NCI-H345 treated with DMSO at 0.1 percent for 48 hours (cell line): ENCODE data around the gene MMP8.
"Not testable (repeated sequence)": the region's sequence is repeated elsewhere in the genome, so short reads cannot be mapped to it uniquely, and the experiment has no call there.

ENCODE experiments used
- DNase-seq: peaks from one replicate; lab custom pipeline; 2025; ENCODE audit not compliant: unreplicated experiment; lab: John Stamatoyannopoulos, UW

The MMP8 gene

GRCh38 chr11:102724904-102725500, at the start of gene MMP8:
TSS of gene MMP8 (minus strand) at chr11:102724954. CDS start at chr11:102724855, 99 bp downstream.
- no peak for DNase-seq

GRCh38 chr11:102773386-102773785, 48.6 kb upstream of the MMP8 start:
- no peak for DNase-seq

GRCh38 chr11:102771351-102771750, 46.6 kb upstream of the MMP8 start:
- DNase-seq, result no peak

GRCh38 chr11:102770191-102770590, 45.4 kb upstream of the MMP8 start:
- no peak for DNase-seq

- DNase-seq, result no peak
These were observed 43.0 kb upstream of the MMP8 start for GRCh38 chr11:102767800-102768199.

GRCh38 chr11:102763440-102763839, 38.7 kb upstream of the MMP8 start:
- DNase-seq, result no peak

GRCh38 chr11:102762361-102762767, 37.6 kb upstream of the MMP8 start:
- DNase-seq, result no peak

GRCh38 chr11:102761646-102762238, 37.0 kb upstream of the MMP8 start:
- DNase-seq, result no peak

- DNase-seq, result no peak
These were observed 35.7 kb upstream of the MMP8 start for GRCh38 chr11:102760344-102761035.

GRCh38 chr11:102757823-102758549, 33.2 kb upstream of the MMP8 start:
- DNase-seq, result no peak

GRCh38 chr11:102753267-102753666, 28.5 kb upstream of the MMP8 start:
- DNase-seq, result no peak

GRCh38 chr11:102751673-102752072, 26.9 kb upstream of the MMP8 start:
- DNase-seq, result no peak

- no peak for DNase-seq
These were observed 24.5 kb upstream of the MMP8 start for GRCh38 chr11:102749101-102749722.

GRCh38 chr11:102746746-102747578, 22.2 kb upstream of the MMP8 start:
- not testable (repeated sequence) for DNase-seq

GRCh38 chr11:102734650-102735049, 9.9 kb upstream of the MMP8 start:
- DNase-seq, result no peak

GRCh38 chr11:102733232-102733875, 8.6 kb upstream of the MMP8 start:
- peak; percentile 52 for DNase-seq

- not testable (repeated sequence) for DNase-seq
These were observed 6.2 kb upstream of the MMP8 start for GRCh38 chr11:102730944-102731343.

- no peak for DNase-seq
These were observed 5.4 kb upstream of the MMP8 start for GRCh38 chr11:102729849-102730815.

GRCh38 chr11:102727890-102728289, 3.1 kb upstream of the MMP8 start:
- no peak for DNase-seq
